GM18502 (cell line): ENCODE data around the gene BTN2A1.
"Not testable (repeated sequence)": the region's sequence is repeated elsewhere in the genome, so short reads cannot be mapped to it uniquely, and the experiment has no call there.

Experiments
- ATAC-seq: cut with Tn5 transposase; IDR thresholded peaks from one replicate; pipeline ENCODE4 v1.9.1; 2021; ENCODE audit warnings: mild to moderate bottlenecking; ENCODE audit not compliant: unreplicated experiment, poor library complexity

Gene BTN2A1

GRCh38 chr6:26431258-26432172 lies 26.2 kb upstream of the BTN2A1 start:
- no peak for ATAC-seq

GRCh38 chr6:26432627-26433201 lies 25.0 kb upstream of the BTN2A1 start:
- ATAC-seq: no peak

DNA sequence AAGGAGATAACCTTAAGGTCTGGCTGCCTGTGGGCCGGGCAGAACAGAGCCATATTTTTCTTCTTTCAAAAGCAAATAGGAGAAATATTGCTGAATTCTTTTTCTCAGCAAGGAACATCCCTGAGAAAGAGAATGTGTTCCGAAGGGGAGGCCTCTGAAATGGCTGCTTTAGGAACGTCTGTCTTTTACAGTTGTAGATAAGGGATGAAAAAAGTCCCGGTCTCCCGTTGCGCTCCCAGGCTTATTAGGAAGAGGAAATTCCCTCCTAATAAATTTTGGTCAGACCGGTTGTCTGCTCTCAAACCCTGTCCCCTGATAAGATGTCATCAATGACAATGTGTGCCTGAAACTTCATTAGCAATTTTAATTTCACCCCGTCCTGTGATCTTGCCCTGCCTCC lies 24.1 kb upstream of the BTN2A1 start:
- ATAC-seq: not testable (repeated sequence)

DNA sequence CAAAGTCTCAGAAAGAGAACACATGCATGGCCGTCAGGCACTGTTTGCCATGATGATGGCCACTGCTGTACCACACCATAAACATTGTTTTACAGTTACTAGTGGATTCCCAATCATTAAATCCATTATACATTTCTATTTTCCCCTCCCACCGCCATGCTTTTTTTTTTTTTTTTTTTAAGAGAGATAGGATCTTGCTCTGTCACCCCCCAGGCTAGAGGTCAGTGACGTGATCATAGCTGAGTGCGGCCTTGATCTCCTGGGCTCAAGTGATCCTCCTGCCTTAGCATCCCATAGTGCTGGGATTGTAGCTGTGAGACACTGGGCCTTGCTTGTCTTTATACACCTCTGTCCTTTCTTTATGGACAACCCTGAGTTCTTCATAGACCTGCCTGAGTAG lies 21.7 kb upstream of the BTN2A1 start:
- no peak for ATAC-seq

DNA sequence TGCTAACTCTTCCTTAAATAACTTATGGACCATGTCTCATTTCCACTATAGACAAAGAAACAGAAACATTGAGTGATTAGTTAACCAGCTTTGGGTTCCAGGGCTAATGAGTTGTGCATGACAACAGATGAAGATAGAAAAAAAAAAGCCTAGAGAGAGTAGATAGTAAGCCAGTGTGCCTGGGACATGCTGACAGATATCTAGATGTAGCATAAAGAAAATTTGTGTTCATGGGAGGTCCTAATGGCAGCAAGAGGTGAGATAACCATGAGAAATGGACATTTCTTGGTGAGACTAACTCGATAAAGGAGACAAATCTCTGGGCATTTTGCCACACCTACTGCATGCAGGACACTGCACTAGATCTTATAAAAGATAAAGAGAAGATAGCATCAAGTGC lies 20.2 kb upstream of the BTN2A1 start:
- no peak for ATAC-seq

DNA sequence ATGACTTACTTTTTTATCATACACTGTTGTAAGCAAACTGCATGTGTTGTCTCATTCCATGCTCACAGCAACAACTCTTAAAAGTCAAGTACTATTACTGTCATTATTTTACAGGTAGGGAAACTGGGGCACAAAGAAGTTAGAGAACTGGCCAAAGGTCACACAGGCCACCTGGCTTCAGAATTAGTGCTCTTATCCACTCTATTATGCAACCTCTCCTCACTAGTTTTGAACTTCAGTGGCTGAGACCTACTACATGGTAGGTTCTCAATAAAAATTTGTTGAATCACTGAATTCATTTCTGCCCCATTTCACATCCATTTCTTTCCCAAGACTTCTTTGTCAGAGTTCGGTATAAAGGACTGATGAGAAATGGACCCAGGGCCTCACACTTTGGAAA lies 19.8 kb upstream of the BTN2A1 start:
- no peak for ATAC-seq

- ATAC-seq: no peak
Measured at GRCh38 chr6:26439151-26440125, 18.3 kb upstream of the BTN2A1 start.

DNA sequence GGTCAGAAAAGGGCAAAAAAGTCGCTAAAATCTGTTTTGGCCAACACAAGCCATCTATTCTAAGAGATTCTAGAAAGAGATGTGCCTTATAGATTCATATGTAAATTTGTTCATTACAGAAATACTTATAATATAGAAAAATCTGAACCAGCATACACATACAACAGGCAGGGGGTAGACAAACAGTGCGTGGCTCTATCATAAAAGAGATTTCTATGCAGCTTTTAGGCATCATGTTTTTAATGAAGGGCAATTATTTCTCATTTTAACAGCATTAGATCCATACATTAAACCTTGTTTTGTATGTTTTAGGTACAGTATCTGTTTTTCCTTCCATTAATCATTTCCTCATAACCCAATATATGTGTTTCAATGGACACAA lies 16.8 kb upstream of the BTN2A1 start:
- no peak for ATAC-seq

DNA sequence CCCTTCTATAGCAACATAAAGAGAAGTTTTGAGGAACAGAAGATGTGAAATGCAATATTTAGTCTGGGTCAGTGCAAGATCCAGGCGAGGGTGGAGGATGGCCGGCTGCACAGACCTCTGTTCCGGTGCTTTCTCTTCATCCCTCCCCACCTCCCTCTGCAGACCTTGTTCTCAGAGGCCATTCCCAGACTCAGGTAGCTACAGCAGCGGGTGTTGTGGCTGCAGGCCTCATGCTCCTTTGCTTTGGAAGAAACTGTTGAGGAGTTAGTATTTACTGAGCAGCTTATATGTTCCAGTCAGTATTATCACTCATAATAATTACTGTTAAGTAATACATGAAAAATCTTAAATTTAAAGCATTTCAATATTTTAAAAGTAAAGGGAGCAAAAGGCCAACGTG lies 15.8 kb upstream of the BTN2A1 start:
- no peak for ATAC-seq

GRCh38 chr6:26445934-26446667 lies 11.7 kb upstream of the BTN2A1 start:
- no peak for ATAC-seq

GRCh38 chr6:26447257-26447656 lies 10.5 kb upstream of the BTN2A1 start:
- no peak for ATAC-seq

GRCh38 chr6:26450240-26450639 lies 7.5 kb upstream of the BTN2A1 start:
- no peak for ATAC-seq

DNA sequence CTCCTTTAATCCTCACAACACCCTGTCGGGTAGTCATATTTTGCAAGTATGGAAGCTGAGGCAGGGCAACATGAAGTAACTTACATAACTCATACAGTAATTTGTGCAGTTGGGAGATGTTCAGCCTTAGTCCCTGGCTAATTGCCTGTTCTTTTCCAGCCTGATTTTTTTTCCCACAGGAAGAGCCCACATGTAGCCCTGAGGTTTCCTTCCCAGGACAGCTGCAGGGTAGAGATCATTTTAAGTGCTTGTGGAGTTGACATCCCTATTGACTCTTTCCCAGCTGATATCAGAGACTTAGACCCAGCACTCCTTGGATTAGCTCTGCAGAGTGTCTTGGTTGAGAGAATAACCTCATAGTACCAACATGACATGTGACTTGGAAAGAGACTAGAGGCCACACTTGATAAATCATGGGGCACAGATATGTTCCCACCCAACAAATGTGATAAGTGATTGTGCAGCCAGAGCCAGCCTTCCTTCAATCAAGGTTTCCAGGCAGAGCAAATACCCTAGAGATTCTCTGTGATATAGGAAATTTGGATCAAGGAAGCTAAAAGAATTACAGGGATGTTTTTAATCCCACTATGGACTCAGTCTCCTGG lies 5.0 kb upstream of the BTN2A1 start:
- ATAC-seq: no peak

DNA sequence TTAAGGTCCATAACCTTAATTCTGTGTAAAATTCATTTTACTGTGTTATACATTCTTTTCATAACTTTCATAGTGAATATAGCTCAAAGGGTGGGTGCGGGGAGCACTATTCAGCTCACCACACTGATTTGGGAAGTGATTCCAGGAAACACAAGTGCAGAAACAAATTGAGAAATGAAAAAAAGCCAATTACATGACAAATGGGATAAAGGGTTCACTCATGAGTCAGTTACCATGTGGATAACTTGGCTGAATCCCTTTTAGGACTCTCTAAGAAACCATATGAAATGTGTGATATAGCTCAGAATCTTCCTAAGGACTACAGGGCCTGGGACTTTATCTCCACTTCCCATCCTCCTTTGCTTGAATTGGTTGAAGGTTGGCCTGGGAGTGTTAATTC lies 3.1 kb upstream of the BTN2A1 start:
- no peak for ATAC-seq

- ATAC-seq: no peak
Measured at GRCh38 chr6:26455357-26455970, 2.3 kb upstream of the BTN2A1 start.

DNA sequence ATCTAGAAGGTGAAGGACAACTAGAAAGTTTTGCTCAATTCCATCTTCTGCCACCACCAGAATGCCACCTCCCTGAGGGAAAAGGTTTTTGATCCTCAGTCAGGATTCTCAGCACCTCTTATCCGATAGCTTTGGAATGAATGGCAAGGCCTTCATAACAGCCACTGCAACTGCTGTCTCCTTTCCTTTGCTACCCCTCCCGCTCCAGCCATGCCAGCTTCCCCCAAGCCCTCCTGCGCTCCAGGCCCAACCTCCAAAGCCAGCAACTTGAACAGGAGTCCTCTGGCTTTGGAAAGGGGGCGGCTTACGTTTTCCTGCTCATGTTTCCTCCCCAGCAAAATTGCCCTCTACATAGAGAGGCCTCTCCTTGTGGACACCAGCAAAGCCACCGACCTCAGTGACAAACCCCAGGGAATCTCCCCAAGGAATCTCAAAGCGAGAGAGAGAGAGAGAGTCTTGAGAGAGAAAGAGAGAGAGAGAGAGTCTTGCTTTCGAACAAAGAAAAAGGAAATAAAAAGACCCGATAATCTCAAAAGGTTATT lies 420 bp upstream of the BTN2A1 start:
- peak; percentile 44 for ATAC-seq

DNA sequence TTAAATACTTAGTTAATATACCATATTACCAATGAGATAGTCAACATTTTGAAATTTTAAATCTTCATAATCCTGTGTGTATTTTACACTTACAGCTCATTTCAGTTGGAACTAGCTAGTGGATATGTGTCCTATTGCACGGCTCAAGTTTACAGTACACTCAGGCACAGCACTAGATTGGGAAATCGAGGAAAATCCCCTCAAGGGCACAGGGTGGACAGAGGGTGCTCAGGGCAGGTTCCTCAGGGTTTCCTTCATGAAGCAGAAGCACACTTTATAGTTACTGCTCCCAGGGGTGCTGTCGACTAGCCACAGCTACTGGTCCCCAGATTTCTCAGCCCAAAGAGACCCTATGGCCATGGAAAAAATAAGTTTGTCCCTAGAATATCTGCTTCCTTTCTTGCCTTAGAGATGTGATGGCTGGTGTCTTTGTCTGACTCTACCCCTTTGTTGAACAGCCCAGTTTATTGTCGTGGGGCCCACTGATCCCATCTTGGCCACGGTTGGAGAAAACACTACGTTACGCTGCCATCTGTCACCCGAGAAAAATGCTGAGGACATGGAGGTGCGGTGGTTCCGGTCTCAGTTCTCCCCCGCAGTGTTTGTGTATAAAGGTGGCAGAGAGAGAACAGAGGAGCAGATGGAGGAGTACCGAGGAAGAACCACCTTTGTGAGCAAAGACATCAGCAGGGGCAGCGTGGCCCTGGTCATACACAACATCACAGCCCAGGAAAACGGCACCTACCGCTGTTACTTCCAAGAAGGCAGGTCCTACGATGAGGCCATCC lies 1.5 kb downstream of the BTN2A1 start:
- no peak for ATAC-seq

DNA sequence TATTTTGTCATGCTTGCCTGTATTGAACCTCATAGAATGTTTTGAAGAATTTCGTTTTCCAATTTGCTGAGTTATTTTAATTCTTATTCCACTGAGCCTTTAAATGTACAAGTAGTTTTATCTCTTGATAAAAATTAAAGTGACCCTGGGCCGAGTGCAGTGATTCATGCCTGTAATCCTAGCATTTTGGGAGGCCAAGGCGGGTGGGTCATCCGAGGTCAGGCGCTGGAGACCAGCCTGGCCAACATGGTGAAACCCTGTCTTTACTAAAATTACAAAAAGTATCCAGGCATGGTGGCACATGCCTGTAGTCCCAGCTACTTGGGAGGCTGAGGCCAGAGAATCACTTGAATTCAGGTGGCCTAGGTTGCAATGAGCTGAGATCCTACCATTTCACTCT lies 3.6 kb downstream of the BTN2A1 start:
- ATAC-seq: not testable (repeated sequence)
